NOMO-1 treated with dmso at 0.1 percent for 144 hours (cell line): ENCODE results near the gene TFE3.
A peak's percentile ranks its signal among the peaks of the same experiment; 100 is the strongest.

ENCODE experiments used
- DNase-seq: peaks from one replicate; lab custom pipeline; 2025; ENCODE audit not compliant: unreplicated experiment; lab: John Stamatoyannopoulos, UW

TFE3 gene, protein sequence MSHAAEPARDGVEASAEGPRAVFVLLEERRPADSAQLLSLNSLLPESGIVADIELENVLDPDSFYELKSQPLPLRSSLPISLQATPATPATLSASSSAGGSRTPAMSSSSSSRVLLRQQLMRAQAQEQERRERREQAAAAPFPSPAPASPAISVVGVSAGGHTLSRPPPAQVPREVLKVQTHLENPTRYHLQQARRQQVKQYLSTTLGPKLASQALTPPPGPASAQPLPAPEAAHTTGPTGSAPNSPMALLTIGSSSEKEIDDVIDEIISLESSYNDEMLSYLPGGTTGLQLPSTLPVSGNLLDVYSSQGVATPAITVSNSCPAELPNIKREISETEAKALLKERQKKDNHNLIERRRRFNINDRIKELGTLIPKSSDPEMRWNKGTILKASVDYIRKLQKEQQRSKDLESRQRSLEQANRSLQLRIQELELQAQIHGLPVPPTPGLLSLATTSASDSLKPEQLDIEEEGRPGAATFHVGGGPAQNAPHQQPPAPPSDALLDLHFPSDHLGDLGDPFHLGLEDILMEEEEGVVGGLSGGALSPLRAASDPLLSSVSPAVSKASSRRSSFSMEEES

DNA sequence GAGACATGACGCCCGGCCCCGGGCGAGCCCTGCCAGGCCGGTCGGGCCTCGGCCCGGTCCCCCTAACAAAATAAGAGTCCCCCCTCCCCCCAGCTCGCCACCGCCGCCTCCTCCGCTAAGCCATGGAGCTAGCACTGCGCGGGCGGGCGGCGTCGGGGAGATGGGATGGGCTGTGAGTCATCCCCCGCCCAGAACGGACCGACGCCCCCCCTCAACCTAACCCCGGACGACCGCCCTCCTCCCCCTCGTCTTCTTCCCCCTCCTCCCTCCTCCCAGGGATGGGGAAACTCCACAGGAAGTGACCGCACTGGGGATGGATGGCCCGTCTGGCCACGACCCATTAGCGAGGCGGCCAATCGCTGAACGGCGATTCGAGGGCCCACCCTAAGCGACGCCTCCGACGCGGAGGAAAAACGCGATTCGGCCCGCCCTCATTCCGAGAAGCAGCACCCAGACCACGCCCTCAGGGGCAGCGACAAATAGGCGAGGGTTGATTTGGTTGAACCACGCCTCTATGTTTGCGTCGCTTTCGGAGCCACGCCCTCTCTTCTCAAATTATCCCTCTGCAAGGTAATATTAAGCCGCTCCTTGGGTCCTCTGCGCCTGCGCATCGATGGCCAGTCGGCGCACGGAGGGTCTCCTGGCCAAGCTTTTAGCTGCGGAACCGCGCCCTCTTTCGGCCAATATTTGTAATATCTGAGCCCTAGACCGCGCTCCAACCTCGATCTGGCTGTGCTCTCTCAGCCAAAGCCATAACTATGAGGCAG, at the start of gene TFE3:
TSS of gene TFE3 (minus strand) at position 138 of the 767 bp plus-strand sequence. CDS start at position 7, 131 bp downstream.
- DNase-seq, result peak; percentile 88

DNA sequence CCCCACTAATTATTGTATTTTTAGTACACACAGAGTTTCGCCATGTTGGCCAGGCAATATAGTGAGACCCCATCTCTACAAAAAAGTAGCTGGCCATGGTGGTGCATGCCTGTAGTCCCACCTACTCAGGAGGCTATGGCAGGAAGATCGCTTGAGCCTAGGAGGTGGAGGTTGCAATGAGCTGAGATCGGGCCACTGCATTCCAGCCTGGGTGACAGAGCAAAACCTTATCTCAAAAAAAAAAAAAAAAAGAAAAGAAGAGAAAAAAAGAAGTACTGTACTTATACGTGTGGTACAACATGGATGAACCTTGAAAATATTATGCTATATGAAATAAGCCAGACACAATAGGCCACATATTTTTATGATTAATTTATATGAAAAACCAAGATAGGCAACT, 46.4 kb upstream of the TFE3 start:
- no peak for DNase-seq

DNA sequence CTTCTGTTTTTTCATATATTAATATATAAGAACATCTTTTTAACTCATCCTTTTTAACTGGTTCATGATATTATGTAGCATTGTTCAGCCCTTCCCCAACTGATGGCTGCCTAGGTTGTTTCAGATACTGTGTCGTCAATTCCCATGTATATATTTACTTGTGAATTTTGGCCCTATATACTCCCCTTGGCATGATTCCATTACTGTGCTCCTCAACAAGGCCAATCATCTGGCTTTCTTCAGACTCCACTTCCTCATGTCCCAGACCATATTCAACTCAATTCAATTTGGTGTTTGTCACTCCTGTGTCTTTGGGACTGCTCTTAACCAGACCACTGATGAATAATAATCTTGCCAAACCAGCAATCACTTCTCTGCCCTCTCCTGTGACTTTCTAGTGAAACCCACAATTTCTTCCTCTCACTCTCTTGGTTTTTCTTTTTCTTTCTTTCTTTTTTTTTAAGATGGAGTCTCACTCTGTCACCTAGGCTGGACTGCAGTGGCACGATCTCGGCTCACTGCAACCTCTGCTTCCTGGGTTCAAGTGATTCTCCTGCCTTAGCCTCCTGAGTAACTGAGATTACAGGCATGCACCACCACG, 39.2 kb upstream of the TFE3 start:
- DNase-seq, result no peak

DNA sequence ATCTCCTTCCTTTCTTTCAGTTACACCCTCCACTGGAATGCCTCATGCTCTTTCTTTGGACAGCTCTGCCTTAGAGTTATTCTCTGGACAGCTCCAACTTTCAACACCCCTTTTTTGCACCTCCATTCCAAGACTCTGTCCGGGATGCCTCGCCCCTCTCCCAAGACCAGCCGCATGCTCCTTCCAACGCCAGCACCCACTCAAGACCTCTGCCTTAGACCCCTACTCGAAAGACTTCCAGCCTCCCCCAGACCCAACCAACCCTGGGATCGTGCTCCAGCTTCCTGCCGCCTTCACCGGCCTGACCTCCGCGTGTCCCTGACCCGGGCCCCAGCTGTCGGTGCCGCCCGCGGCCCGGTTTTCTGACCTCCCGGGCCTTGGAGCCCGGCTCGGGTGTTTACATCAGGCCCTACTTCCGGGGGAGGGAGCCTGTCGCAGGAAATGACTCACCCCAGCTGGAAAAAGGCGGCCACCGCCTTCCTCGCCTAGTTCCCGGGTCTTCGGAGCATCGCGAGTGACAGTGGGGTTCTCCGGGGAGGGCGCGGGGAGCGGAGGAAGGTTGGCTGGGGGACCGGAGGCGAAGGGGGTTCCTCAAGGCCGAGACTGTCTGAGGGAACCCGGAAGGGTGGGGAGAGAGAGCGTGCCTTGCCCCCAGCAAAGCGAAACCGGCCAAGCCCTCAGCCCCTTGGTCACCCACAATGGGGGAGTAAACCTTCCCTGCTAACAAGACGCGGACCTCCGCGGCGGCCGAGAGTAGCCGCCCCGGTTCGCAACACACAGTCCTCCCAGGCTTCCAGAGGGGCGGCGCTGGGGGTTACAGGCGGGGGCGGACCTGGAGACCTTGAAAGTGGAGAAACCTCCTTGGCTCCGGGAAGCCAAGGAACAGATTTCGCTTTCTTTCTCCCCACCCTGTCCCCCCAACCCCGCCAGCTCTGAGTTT, 36.6 kb upstream of the TFE3 start, which contains the start of gene WDR45:
TSS of gene WDR45 (minus strand) at position 399 of the 940 bp plus-strand sequence. CDS start 1,792 bp downstream, outside the sequence.
- peak; percentile 49 for DNase-seq

DNA sequence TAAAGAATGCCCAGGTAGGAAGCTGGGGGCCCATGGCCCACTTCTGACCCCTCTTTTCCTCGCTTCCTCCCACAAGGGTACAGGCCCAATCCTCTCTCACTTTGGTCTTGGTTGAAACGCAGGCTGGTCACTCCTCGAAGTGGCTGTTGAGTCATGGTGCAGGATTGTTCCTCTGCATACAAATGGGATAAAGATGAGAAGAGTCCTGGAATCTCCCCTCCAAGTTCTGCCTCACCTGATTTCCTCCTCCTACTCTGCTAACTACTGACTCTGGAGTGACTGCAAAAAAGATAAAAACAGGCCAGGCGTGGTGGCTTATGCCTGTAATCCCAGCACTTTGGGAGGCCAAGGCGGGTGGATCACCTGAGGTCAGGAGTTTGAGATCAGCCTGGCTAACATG, 34.8 kb upstream of the TFE3 start:
- no peak for DNase-seq

DNA sequence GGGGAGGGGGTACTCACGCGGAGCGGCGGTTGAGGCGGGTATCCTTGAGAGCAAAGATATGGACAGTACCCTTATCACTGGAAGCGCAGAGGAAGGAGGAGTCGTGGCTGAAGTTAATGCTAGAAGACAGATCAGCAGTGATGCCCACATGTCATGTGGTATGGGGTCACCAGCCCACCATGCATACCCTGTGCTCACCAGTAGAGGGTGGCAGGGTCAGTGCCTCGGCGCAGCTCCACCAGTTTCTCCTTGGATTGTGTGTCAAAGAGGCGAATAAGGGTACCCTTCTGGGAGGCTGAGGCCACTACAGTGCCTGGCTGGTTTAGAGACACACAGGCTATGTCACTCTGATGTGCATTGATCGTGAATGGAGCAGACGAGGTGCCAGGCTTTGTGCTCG, 32.2 kb upstream of the TFE3 start:
- DNase-seq, result no peak

DNA sequence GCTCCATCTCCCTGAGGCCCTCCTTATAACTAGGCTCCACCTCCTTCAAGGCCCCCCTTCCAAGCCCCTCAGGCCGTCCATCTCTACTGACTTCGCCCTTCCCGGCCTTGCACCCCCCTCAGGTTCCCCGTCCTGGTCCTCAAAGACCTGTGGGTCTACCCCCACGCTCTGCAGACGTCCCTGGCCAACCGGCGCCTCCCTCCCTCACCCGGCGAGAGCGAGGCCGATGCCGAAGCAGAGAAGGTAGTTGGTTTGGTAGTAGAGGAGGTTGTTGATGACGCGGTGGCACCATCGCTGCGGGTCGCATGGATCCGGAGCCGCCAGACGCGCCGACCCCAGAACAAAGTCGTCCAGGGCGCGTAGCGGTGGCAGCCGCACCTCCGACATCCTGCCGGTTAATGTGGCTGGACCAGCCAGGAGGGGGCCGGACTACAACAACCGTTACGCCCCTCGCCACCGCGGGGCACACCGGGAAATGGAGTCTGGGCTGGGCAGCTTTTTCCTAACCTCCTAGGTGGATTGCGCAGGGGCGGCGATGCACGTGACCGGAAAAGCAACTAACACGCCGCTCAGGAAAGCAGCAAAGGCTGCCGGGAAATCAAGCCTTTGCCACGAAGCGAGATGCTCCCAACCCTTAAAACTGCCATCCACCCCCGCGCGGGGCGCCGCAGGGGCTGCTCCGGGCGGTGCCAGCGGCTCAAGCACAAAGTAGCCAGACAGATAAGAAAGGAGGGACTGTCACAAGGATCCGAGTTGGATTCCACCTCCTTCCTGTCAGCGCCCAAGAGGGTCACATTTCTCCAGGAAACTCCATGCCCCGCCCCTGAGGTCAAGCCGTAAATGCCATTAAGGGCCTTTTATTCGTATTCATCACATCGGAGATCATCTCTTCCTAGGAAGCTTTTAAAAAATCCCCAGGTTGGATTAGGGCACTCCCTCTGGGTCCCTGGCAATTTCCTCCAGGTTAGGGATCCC, 30.7 kb upstream of the TFE3 start, which contains the start of gene PRAF2:
TSS of gene PRAF2 (minus strand) at position 402 of the 975 bp plus-strand sequence. CDS start at position 387, 15 bp downstream.
- peak; percentile 17 for DNase-seq

DNA sequence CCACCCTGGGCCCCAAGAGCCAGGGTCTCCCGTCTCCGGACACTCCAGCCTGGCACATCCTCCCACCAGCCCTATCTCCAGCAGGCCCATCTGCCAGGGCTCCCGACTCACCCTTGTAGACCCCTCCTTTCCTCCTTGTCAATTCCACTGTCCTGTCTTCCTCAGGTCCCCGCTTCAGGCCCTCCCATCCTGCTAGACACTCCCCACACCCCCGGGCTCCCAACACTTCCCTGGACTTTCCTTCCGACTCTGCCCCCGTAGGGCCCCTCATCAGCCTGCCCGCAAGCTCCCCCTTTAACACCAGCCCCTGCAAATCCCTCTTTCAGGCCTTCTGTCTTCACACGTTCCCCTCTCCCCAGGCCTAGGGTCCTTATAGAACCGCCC, 29.5 kb upstream of the TFE3 start:
- DNase-seq, result no peak

DNA sequence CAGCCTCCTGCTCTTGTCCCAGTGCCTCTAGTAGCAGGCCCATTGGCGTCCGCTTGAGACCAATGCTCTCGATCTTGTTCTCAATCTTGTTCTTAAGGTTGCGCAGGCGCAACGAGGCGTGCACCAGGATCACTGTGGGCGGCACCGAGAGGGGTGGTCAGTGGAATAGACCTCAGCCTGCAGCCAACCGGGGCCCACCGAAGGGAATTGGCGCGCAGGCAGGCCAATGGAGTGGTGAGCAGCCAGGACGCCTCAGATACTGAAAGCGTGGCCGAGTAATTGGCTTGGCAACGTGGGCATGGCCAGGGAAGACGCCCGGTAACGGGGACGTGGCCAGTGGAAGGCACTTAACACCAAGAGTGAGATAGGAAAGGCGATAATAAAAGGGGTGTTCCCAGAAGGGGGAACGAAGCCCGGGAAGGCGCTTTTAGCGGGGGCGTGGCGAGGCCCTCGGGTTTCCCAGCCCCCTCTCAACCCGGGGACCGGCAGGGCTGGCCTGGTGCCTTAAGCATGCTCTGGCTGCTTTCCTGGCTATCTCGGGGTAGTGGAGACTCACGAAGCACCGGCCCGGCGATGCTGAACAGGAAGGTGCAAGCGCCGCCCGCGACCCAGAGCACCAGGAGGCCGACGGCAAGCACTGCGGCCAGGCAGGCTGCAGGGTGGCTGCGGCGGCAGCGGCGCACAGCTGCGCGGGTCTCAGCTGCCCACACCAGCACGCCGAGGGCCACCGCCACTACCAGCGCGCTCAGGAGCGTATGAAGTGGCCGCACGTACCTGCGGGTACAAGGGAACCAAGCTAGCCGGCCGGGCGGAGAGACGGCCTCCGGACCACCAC, 28.9 kb upstream of the TFE3 start:
- DNase-seq, result no peak

DNA sequence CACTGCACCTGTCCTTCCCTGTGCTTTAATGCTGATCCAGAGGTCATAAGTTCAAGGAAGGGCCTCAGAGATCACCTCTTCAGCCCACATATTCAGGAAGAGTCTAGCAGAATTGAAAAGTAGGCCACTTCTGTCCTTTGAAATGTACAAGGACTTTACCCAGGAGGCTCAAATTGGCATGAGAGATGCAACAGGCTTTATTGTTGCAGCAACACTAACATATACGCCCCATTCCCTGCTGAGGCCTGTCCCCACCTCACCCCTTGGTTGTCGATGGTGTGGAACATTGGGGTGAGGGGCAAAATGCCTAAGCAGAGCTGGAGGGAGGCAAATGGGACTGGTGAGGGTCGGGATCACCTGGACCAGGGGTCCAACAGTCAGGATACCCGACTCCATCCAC, 27.8 kb upstream of the TFE3 start:
- DNase-seq, result no peak

DNA sequence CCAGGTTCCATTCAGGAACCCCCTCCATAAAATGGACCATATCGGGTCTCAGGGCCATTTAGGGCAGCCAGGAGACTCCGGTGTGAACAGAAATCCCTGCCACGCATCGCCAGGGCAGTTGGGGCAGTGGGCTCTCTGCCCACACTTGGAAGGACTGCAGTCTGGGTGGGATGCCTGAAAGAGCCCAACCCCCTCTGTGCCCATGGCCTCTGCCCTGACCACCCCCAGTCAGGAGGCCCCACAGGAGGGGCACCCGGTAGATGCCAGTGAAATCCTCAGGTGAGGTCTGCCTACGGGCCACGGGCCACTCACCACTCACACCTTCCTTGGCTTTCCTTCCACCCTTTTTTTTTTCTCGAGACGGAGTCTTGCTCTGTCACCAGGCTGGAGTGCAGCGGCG, 25.9 kb upstream of the TFE3 start:
- no peak for DNase-seq

DNA sequence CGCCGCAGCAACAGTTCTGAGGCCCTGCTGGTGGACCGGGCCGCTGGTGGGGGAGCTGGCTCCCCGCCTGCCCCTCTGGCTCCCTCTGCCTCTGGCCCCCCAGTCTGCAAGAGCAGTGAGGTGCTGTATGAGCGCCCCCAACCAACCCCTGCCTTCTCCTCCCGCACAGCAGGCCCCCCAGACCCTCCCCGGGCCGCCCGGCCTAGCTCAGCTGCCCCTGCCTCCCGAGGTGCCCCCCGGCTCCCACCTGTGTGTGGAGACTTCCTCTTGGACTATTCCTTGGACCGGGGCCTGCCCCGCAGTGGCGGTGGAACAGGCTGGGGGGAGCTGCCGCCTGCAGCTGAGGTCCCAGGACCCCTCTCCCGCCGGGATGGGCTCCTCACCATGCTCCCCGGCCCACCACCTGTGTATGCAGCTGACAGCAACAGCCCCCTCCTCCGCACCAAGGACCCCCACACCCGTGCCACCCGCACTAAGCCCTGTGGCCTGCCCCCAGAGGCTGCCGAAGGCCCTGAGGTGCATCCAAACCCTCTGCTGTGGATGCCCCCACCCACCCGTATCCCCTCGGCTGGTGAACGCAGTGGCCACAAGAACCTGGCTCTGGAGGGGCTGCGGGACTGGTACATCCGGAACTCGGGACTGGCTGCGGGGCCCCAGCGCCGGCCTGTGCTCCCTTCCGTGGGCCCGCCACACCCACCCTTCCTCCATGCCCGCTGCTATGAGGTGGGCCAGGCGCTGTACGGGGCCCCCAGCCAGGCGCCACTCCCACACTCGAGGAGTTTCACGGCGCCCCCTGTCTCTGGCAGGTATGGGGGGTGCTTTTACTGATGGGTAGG, 24.3 kb upstream of the TFE3 start:
- DNase-seq, result no peak

DNA sequence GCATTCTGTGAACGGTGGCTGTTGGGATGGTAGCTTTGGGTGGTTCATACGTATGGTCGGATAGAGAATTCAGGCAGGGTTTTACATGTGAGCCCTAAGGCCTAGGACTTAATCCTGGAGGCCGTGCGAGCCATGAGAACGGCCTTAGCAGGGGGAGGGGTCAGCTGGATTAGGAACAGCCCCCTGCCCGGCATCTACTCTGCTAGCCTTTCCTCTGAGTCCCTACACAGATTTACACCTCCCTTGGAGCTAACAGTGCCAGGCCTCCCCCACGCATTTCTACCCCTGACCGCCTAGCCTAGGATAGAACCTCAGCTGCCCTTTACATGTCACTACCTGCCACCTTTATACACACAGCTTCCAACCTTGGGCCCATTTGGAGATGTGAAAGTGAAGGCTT, 23.5 kb upstream of the TFE3 start:
- no peak for DNase-seq

DNA sequence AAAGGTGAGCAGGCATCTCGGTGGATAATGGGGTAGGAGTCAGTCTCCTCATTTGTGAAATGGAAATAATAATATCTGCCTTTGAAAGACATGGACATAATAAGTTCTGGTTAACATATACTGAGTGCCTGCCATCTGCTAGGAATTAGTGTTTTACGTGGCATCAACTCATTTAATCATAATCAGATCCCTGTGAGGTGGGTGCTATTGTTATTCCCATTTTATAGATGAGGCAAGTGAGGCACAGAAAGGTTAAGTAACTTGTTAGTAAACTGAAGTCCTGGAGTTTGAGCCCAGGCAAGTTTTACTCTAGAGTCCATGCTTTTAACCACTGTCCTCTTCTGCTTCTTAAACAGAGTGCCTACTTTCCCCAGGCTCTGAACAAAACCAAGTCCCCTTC, 23.1 kb upstream of the TFE3 start:
- DNase-seq, result no peak

DNA sequence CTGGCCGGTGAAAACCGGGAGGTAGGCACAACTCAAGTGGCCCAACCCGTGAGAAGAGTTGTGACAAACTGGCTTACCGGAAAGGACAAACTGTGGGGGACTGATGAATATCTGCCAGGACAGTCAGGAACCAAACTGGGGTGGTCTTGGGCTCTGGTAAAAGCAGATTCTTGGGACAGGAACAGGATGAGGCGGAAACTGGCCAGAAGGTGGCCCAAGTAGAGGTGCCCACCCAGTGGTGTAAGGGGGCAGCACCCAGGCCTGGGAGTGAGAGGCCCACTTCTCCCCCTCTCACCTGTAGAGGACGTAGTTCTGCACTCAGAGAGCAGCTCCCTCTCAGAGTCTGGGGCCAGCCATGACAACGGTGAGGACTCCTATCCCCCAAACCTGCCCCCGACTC, 21.6 kb upstream of the TFE3 start:
- no peak for DNase-seq

DNA sequence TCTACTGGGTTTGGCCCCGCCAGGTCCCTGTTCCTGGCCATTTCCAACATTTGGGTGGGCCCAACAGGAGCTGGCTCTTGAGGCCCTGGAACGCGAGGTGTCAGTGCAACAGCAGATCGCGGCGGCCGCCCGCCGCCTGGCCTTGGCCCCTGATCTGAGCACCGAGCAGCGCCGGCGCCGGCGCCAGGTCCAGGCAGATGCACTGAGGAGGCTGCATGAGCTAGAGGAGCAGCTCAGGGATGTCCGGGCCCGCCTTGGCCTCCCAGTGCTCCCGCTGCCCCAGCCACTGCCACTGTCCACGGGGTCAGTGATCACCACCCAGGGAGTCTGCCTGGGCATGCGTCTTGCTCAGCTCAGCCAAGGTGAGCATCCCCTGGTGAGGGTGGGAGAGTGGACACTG, 21.1 kb upstream of the TFE3 start:
- DNase-seq, result no peak

DNA sequence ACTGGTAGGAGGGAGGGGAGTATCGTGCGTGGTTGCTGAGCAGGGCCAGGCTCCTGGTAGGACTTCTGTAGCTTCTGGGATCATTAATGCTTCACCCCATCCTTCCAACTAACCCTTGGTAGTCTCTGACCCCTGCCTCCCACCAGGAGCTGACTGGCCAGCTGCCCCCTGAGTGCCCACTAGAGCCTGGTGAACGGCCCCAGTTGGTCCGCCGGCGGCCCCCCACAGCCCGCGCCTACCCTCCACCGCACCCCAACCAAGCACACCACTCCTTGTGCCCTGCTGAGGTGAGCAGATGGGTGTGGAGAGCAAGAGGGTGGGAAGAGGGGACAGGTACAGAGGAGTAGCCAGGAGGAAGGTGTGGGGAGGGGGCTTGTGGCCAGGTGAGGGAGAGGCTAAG, 20.6 kb upstream of the TFE3 start:
- no peak for DNase-seq
